Osteoblast (primary cell): ENCODE measurements around the gene NEK9. TPM values are rescaled to one million over a fixed set of nuclear protein-coding genes. Genes with fewer than 3 reads are reported as not detected.

Experiments
- DNase-seq: peaks from one replicate; pipeline ENCODE4 v3.0.0; 2011; ENCODE audit warnings: low spot score, mixed read lengths; ENCODE audit not compliant: insufficient read length; ENCODE audit errors: missing footprints
- H2AFZ ChIP-seq: 2 replicates; pipeline ENCODE4 v1.6.0; 2011; ENCODE audit warnings: mild to moderate bottlenecking, low read length
- H3K27ac ChIP-seq: 2 replicates; pipeline ENCODE4 v1.5.1; 2011; ENCODE audit warnings: mild to moderate bottlenecking, low read depth, low read length, moderate library complexity
- H3K27me3 ChIP-seq: 2 replicates; pipeline ENCODE4 v1.6.0; 2012; ENCODE audit warnings: mild to moderate bottlenecking, control low read depth, inconsistent platforms, low read length, moderate library complexity; ENCODE audit not compliant: insufficient read depth
- H3K36me3 ChIP-seq: 2 replicates; pipeline ENCODE4 v1.5.1; 2011; ENCODE audit warnings: mild to moderate bottlenecking, low read length, control low read depth, moderate library complexity; ENCODE audit not compliant: insufficient read depth
- H3K4me1 ChIP-seq: 2 replicates; pipeline ENCODE4 v1.5.1; 2011; ENCODE audit warnings: mild to moderate bottlenecking, low read length, control low read depth, moderate library complexity; ENCODE audit not compliant: insufficient read depth
- H3K4me2 ChIP-seq: 2 replicates; pipeline ENCODE4 v1.6.0; 2011; ENCODE audit warnings: mild to moderate bottlenecking, low read length; ENCODE audit not compliant: insufficient read depth
- H3K4me3 ChIP-seq: fragments of 200-600 bp; sonication (generic); 3 replicates; pipeline ENCODE4 v1.5.1; 2012; ENCODE audit warnings: mild to moderate bottlenecking, low read length, inconsistent platforms; ENCODE audit not compliant: insufficient read depth
- H3K79me2 ChIP-seq: 2 replicates; pipeline ENCODE4 v1.6.0; 2012; ENCODE audit warnings: mild to moderate bottlenecking, low read length, control low read depth, inconsistent platforms; ENCODE audit not compliant: insufficient read depth
- H3K9me3 ChIP-seq: 2 replicates; pipeline ENCODE4 v1.5.1; 2011; ENCODE audit warnings: low read depth, low read length, control low read depth
- H4K20me1 ChIP-seq: 2 replicates; pipeline ENCODE4 v1.6.0; 2012; ENCODE audit warnings: mild to moderate bottlenecking, low read length, control low read depth; ENCODE audit not compliant: insufficient read depth
- CTCF ChIP-seq: IDR thresholded peaks from 2 replicates; pipeline ENCODE4 v1.5.1; 2011; ENCODE audit warnings: mild to moderate bottlenecking, low read depth, low read length, moderate library complexity; ENCODE audit errors: extremely low read depth
- total RNA-seq: library from RNA; depleted of rRNA; stranded (reverse); fragments of >200 nt; gene quantifications from 2 replicates; pipeline ENCODE4 v1.2.3, GENCODE V29; 2012

NEK9 gene
- total RNA-seq, 1 donor = 42.7 TPM

GRCh38 chr14:75094896-75095295 is 32.0 kb downstream of the NEK9 start:
- Histone ChIP-seq H2AFZ (no peak overlapping the region), H3K4me3 (no peak overlapping the region), H3K4me1 (peaks cover 4% of the 10 kb centered on the region), H3K36me3 (peaks cover 70% of the 10 kb centered on the region), H3K79me2 (no peaks in the 10 kb centered on the region), H3K9me3 (no peaks in the 10 kb centered on the region), H4K20me1 (peaks cover 6% of the 10 kb centered on the region), H3K27ac (peak overlapping the region; percentile 46), H3K27me3 (no peaks in the 10 kb centered on the region), H3K4me2 (peak overlapping the region; percentile 7)
- peak; percentile 34 for DNase-seq
- TF ChIP-seq CTCF = no peak

GRCh38 chr14:75092698-75093097 is 34.1 kb downstream of the NEK9 start:
- no peak for DNase-seq

GRCh38 chr14:75091251-75091650 is 35.6 kb downstream of the NEK9 start:
- H2AFZ ChIP-seq = no peak overlapping the region
- no peak overlapping the region for H3K27ac ChIP-seq
- H3K4me1 ChIP-seq = peaks cover 4% of the 10 kb centered on the region
- H3K27me3 ChIP-seq = no peaks in the 10 kb centered on the region
- DNase-seq = no peak
- H3K79me2 ChIP-seq = no peaks in the 10 kb centered on the region
- no peaks in the 10 kb centered on the region for H3K9me3 ChIP-seq
- no peak overlapping the region for H3K4me3 ChIP-seq
- no peak for TF ChIP-seq CTCF
- no peak overlapping the region for H3K4me2 ChIP-seq
- H4K20me1 ChIP-seq = no peaks in the 10 kb centered on the region
- H3K36me3 ChIP-seq = peaks cover 61% of the 10 kb centered on the region

More at GRCh38 chr14:75092698-75093097, 34.1 kb downstream of the NEK9 start:
- Histone ChIP-seq H4K20me1 (no peaks in the 10 kb centered on the region), H3K27me3 (no peaks in the 10 kb centered on the region), H3K79me2 (no peaks in the 10 kb centered on the region), H3K9me3 (no peaks in the 10 kb centered on the region), H3K4me3 (no peak overlapping the region), H3K4me1 (peaks cover 4% of the 10 kb centered on the region), H3K4me2 (no peak overlapping the region), H2AFZ (no peak overlapping the region), H3K36me3 (peaks cover 61% of the 10 kb centered on the region), H3K27ac (no peak overlapping the region)
- TF ChIP-seq CTCF = no peak

GRCh38 chr14:75090353-75090752 is 36.5 kb downstream of the NEK9 start:
- Histone ChIP-seq H3K36me3 (peaks cover 66% of the 10 kb centered on the region), H3K27ac (no peak overlapping the region), H3K4me1 (peaks cover 4% of the 10 kb centered on the region), H3K4me2 (no peak overlapping the region), H3K9me3 (no peaks in the 10 kb centered on the region), H2AFZ (no peak overlapping the region), H4K20me1 (no peaks in the 10 kb centered on the region), H3K79me2 (no peaks in the 10 kb centered on the region), H3K27me3 (no peaks in the 10 kb centered on the region), H3K4me3 (no peak overlapping the region)
- no peak for TF ChIP-seq CTCF
- no peak for DNase-seq
